OCI-LY7 (cell line): ENCODE data around the gene MYH2.

Experiments used
- EZH2phosphoT487 ChIP-seq: fragments of 200-600 bp; sonication (generic); IDR thresholded peaks from 2 replicates; pipeline ENCODE4 v1.6.1; 2018; ENCODE audit warnings: low read depth, borderline replicate concordance, mild to moderate bottlenecking, mixed run types, antibody characterized with exemption, low read length, moderate library complexity, mixed read lengths
- TF ChIP-seq, protein P1 (sequence below): fragments of 200-600 bp; sonication (generic); conservative IDR thresholded peaks from 2 replicates; pipeline ENCODE4 v1.5.1; 2014; ENCODE audit warnings: mild to moderate bottlenecking, antibody characterized with exemption, low read length, moderate library complexity, mixed read lengths

DNA sequence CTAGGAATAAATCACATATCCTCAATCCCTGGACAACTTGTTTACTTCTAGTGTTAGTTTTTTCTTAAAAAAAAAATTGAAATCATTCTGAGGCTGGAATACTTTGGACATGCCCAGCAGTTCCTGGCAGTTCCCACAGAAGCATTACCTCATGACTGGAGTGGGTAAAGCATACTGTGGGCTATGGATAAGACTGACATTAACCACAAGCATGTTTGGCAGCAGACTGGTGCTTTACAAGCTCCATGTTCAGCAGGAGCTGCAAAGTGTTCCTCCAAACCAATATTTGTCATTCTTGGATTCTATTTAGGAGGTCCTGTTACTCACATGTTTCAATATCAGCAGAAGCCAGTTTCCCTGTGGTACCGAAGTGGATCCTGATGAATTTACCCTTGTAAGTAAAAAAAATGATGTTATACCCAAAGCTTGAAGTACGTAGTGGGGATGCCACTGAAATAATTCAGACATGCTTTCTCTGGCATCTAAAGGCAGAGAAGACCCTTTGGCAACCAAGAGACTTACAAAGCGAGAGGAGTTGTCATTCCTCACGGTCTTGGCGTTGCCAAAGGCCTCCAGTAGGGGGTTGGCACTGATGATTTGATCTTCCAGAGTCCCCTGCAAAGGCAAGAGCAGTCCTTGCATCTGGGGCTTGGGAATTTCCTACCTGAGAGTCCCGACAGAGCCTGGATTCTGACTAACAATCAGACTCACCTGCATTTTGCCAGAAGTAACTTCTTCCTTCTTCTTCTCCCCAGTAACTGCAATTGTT lies 36.0 kb downstream of the MYH2 start:
- TF ChIP-seq, protein P1, sequence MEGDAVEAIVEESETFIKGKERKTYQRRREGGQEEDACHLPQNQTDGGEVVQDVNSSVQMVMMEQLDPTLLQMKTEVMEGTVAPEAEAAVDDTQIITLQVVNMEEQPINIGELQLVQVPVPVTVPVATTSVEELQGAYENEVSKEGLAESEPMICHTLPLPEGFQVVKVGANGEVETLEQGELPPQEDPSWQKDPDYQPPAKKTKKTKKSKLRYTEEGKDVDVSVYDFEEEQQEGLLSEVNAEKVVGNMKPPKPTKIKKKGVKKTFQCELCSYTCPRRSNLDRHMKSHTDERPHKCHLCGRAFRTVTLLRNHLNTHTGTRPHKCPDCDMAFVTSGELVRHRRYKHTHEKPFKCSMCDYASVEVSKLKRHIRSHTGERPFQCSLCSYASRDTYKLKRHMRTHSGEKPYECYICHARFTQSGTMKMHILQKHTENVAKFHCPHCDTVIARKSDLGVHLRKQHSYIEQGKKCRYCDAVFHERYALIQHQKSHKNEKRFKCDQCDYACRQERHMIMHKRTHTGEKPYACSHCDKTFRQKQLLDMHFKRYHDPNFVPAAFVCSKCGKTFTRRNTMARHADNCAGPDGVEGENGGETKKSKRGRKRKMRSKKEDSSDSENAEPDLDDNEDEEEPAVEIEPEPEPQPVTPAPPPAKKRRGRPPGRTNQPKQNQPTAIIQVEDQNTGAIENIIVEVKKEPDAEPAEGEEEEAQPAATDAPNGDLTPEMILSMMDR, result no peak
- TF ChIP-seq EZH2phosphoT487, result no peak
